ENCODE results near the gene ZBTB7C.

GRCh38 chr18:47990981-47991380, 418.2 kb downstream of the ZBTB7C start:
- TF ChIP-seq IRF3 (IDR thresholded peaks at IDR 0.05) (no peak), EP300 (IDR thresholded peaks at IDR 0.05; ENCODE audit: borderline replicate concordance in 1 of 2, control insufficient read depth in 1 of 2, low read depth in 2 of 2, low read length in 2 of 2) (no peak), CTCF (IDR thresholded peaks at IDR 0.05 in 2 of 3, conservative IDR thresholded peaks at IDR 0.05 in 1 of 3; ENCODE audit: control insufficient read depth in 2 of 3, extremely low read depth in 1 of 3, insufficient read depth in 1 of 3, low read depth in 3 of 3, low read length in 3 of 3) (no peak), USF2 (IDR thresholded peaks at IDR 0.05; ENCODE audit: borderline replicate concordance, low read depth, low read length) (no peak), MAX (IDR thresholded peaks at IDR 0.05; ENCODE audit: low read depth, low read length) (no peak), ZBTB33 (IDR thresholded peaks at IDR 0.05) (no peak), ELK1 (IDR thresholded peaks at IDR 0.05; ENCODE audit: low read depth, low read length) (no peak)

Measured in GM12878 (cell line).